Nucleus accumbens (tissue), 56 donors: Measurements from ENCODE around the gene WDR62.
"Not testable (repeated sequence)": the region's sequence is repeated elsewhere in the genome, so short reads cannot be mapped to it uniquely, and the experiment has no call there.

Experiments
- DNase-seq, 56 donors: peaks; one replicate each; lab custom pipeline; 2025; lab: John Stamatoyannopoulos, UW

The WDR62 gene

DNA sequence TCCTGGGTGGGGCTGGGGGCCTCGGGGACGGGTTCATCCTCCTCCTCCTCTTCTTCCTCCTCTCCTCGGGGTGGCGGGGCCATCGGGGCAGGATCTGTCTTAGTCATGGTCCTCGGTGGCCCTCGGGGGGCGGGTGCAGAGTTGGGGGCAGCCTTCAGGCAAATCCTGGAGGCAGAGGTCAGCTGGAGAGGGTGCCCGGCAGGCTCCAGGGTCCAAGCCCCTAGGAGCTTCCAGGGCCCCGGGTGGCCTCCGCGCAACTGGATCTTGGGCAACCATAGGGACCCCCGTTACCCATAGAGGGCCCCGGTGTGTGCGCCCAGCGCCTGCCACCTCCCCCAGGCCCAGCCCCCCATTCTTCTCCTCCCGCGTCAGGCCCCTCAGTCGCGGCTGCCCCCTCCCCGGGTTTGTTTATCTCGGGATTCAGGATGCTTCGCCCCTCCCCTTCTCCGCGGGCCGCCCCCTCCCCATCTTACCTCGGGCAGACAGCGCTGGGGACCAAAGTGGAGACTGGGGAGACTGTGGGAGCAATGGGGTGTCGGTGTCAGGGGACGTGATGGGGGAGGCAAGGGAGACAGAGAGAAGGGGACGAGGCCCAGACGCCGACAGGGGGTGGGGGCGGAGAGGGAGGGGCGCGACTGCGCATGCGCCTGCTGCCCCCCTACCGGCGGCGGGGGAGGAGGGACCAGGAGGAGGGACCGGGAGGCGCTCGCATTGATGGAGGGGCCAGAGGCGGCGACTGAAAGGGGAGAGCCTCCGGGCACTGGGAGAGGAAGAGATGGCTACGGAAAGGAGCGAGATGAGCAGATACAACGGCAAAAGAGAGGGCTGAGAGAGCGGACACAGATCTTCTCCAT is 22.2 kb upstream of the WDR62 start, which contains the start of gene CLIP3:
Gene CLIP3 (minus strand): TSS at position 623 of the 854 bp plus-strand sequence. CDS start 516 bp downstream, at position 107.
- peak in 54 of 56 donors; percentile 45 to 90 (median 79) for DNase-seq

GRCh38 chr19:36040495-36040894 is 14.2 kb upstream of the WDR62 start:
- DNase-seq: no peak

DNA sequence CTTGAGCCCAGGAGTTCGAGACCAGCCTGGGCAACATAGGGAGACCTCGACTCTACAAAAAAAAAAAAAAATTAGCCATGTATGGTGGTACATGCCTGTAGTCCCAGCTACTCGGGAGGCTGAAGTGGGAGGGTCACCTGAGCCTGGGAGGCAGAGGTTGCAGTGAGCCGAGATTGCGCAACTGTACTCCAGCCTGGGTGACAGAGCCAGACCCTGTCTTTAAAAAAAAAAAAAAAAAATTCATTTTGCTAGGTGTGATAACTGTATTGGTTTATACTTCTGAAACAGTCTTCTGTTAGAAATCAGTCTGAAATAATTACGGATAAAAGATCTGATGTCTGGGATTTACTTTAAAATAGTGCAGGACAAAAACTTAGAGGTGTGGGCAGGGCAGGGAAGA is 13.6 kb upstream of the WDR62 start:
- DNase-seq: not testable (repeated sequence)

DNA sequence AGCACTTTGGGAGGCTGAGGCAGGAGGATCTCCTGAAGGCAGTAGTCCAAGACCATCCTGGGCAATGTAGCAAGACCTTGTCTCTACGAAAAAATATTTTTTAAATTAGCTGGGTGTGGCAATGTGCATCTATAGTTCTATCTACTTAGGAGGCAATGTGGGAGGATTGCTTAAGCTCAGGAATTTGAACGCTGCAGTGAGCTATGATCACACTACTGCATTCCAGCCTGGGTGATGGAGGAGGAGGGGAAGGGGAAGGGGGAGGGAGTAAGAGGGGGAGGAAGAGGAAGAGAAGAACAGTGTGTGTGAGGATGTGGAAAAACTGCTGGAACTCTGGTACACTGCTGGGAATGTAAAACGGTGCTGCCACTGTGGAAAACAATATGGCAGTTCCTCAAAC is 12.9 kb upstream of the WDR62 start:
- peak in 11 of 56 donors; percentile 6 to 28 (median 15) for DNase-seq

DNA sequence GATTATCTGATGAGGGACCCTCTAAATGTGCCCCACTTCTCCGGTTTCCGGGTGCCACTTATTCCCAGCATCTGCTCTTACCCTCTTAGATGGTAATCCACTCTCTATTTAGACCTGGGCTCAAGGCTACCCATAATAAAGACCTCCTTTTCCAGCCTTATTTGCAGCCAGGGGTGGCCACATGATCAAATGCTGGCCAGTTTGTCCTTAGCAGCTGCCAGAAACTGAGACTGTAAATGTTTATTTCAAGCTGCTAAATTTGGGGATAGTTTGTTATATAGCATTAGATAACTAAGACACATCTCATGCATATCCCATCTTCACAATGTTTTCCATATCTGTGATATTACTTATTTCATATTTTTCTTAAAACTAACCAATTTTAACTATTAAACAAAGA is 10.7 kb upstream of the WDR62 start:
- DNase-seq: peak in 6 of 56 donors; percentile 2 to 39 (median 14)

DNA sequence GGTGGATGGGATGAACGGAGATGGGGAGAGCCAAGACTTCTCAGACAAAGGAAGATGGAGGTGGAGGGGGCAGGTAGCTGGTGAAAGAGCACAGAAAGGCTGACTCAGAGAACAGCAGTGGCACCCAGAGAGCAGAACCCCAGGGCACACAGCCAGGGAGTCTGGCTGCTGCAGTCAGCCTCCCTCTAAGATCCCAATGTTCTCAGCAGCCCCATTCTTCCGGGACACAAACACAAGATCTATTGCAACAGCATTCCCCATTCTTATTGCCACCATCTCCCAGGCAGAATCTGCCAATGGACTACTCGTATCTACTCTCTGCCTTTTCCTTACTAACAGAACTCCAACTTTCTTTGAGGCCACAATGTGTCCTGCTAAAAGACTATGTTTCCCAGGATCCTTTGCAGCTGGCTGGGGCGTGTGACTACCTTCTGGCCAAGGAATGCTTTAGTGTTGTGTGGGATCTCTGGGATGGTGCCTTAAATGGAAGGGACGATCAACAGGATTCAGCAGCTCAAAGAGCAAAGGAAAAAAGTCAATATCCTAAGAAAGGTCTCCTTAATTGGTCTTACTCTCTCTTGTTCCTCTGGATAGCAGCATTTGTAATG is 8.2 kb upstream of the WDR62 start:
- DNase-seq: peak in 20 of 56 donors; percentile 11 to 51 (median 18)

DNA sequence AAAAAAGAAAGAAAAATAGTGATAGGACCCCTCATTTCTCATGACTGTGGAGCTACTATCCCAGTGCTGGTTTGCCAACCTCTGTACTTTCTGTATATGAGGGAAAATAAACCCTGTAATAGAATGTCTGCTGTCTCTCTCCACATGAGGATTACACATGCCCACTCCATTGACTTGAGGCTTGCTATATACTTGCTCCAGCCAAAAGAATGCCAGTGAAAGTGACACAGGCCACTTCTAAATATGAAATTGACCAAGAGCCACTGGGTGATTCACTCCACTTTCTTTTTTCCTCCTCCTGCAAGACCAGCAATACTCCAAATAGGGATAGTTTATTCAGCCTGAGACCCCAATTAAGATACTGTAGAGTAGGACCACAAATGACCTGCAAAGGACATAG is 6.9 kb upstream of the WDR62 start:
- no peak for DNase-seq

DNA sequence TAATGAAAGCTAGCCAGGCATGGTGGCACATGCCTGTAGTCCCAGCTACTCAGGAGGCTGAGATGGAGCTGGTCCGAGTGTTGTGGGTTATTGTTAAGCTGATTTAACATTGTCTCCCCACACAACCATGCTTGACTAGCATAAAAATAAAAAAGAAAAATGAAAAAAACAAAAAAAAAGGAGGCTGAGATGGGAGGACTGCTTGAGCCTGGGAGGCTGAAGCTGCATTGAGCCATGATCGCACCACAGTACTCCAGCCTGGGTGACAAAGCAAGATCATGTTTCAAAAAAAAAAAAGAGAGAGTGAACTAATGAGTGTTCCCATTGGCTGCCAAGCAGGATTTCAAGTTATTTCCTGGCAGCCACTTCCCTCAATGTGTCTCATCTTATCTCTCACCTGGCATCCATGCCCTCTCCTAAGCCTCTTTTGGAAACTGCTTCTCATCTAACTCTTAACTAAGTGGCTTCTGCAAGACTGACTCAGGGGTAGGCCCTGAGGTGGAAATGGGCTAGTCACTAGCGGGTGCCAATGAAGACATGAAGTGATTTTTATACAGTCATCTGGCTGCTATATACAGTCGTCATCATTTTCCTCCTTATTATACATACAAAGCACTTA is 5.5 kb upstream of the WDR62 start:
- no peak for DNase-seq

- DNase-seq: peak in 20 of 56 donors; percentile 2 to 62 (median 18)
Measured at GRCh38 chr19:36051236-36051635, 3.5 kb upstream of the WDR62 start.

DNA sequence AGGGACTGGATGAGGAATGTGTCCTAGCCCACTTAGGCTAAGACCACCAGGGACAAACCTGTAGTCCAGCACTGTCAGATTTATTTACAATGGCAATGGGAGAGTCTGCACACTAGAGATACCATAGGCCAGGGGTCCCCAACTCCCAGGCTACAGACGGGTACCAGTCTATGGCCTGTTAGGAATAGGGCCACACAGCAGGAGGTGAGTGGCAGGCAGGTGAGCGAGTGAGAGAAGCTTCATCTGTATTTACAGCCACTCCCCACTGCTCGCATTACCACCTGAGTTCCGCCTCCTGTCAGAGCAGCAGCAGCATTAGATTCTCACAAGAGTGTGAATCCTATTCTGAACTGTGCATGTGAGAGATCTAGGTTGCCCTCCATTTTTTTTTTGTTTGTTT is 3.1 kb upstream of the WDR62 start:
- DNase-seq: no peak

- peak; percentile 86 to 100 (median 99) for DNase-seq
Measured at GRCh38 chr19:36054119-36054732, 471 bp upstream of the WDR62 start, which contains the start of gene THAP8. TSS of gene THAP8 (minus strand) at chr19:36054285. CDS start at chr19:36054217, 68 bp downstream.

- DNase-seq: no peak
Measured at GRCh38 chr19:36058481-36059179, 3.9 kb downstream of the WDR62 start.

DNA sequence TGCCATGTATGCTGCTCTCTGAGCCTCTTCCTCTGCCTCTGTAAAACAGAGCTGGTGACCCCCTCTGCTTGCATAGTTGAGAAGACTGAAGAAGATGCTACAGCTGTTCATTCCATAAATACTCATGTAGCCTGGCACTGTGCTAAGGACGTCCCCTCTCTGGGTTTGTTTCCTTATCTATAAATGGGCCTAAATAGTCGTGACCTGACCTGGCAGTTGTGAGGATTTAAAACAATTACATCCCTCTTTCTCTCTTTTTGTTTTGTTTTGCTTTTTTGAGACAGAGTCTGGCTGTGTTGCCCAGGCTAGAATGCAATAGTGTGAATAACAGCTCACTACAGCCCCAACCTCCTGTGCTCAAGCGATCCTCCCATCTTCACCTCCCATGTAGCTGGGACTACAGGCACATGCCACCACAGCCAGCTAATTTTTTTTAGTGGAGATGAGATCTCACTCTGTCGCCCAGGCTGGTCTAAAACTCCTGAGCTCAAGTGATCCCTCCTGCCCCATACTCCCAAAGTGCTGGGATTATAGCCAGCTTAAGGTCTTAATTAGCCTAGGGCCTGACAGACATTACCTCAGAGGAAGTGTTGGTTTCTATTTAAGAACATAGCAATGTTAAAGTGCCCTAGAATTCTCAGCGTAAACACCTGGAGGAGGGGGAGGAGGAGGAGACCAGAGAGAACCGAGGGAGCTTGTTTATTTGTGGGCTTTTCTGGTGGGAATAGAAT is 4.6 kb downstream of the WDR62 start:
- DNase-seq: no peak

- peak in 50 of 56 donors; percentile 7 to 84 (median 60) for DNase-seq
Measured at GRCh38 chr19:36060430-36060829, 5.7 kb downstream of the WDR62 start.

GRCh38 chr19:36061367-36061766 is 6.7 kb downstream of the WDR62 start:
- DNase-seq: no peak

- DNase-seq: no peak
Measured at GRCh38 chr19:36064826-36065225, 10.1 kb downstream of the WDR62 start.

- no peak for DNase-seq
Measured at GRCh38 chr19:36067681-36068080, 13.0 kb downstream of the WDR62 start.

- not testable (repeated sequence) for DNase-seq
Measured at GRCh38 chr19:36068810-36069499, 14.3 kb downstream of the WDR62 start.

- DNase-seq: no peak
Measured at GRCh38 chr19:36072081-36072480, 17.4 kb downstream of the WDR62 start.
